HEK293 (cell line): Measurements from ENCODE around the gene MAP3K4.

ENCODE experiments used
- CTCF ChIA-PET: fragments of 350-600 bp; formaldehyde crosslinking; extraction: SDS; loops from one replicate; lab custom pipeline; 2021; ENCODE audit warnings: antibody characterized with exemption; lab: Yijun Ruan, JAX
- POLR2A ChIA-PET: fragments of 300-600 bp; formaldehyde crosslinking; extraction: SDS; loops from one replicate; lab custom pipeline; 2020; ENCODE audit warnings: antibody characterized with exemption, inconsistent platforms; lab: Yijun Ruan, JAX
- H3K27ac ChIP-seq: fragments of 200-500 bp; sonication (Bioruptor generic); 2 replicates; pipeline ENCODE4 v1.5.1; 2014; ENCODE audit warnings: low read depth, low read length, control low read depth, inconsistent platforms; ENCODE audit errors: extremely low read depth
- H3K36me3 ChIP-seq, 2 experiments: fragments of 200-500 bp in 1 of 2; sonication (Bioruptor generic) in 1 of 2; 1 replicate in 1 of 2; 2 replicates in 1 of 2; pipeline ENCODE4 v1.5.1; 2014 to 2017; ENCODE audit warnings: inconsistent platforms in 2 of 2, low read length in 2 of 2; ENCODE audit not compliant: control insufficient read depth in 2 of 2, insufficient read depth in 1 of 2
- H3K4me1 ChIP-seq: fragments of 200-500 bp; sonication (Bioruptor generic); 2 replicates; pipeline ENCODE4 v1.5.1; 2014; ENCODE audit warnings: mild to moderate bottlenecking, low read length, inconsistent platforms; ENCODE audit not compliant: control insufficient read depth, insufficient read depth
- H3K4me3 ChIP-seq: 2 replicates; pipeline ENCODE4 v1.5.1; 2011; ENCODE audit warnings: low read depth, mild to moderate bottlenecking, control low read depth, low read length, moderate library complexity
- H3K9me3 ChIP-seq: fragments of 200-500 bp; sonication (Bioruptor generic); 2 replicates; pipeline ENCODE4 v1.5.1; 2014; ENCODE audit warnings: low read depth, low read length, inconsistent platforms; ENCODE audit not compliant: control insufficient read depth, insufficient read depth
- ATF2 ChIP-seq: fragments of 450-650 bp; formaldehyde crosslinking; IDR thresholded peaks from 2 replicates; pipeline ENCODE4 v1.5.1; 2016; ENCODE audit warnings: missing biosample characterization, missing genetic modification characterization, low read depth
- BCL11A ChIP-seq: fragments of 450-650 bp; formaldehyde crosslinking; IDR thresholded peaks from 2 replicates; pipeline ENCODE4 v1.5.1; 2016; ENCODE audit warnings: low read depth, missing biosample characterization, missing genetic modification characterization
- GLI2 ChIP-seq: fragments of 450-650 bp; formaldehyde crosslinking; IDR thresholded peaks from 2 replicates; pipeline ENCODE4; 2017; ENCODE audit warnings: missing biosample characterization, missing genetic modification characterization, low read depth, borderline replicate concordance
- KLF1 ChIP-seq: fragments of 450-650 bp; formaldehyde crosslinking; IDR thresholded peaks from 2 replicates; pipeline ENCODE4 v1.5.1; 2016; ENCODE audit warnings: missing biosample characterization, missing genetic modification characterization
- OVOL3 ChIP-seq: fragments of 450-650 bp; formaldehyde crosslinking; IDR thresholded peaks from 2 replicates; pipeline ENCODE4 v1.5.1; 2016; ENCODE audit warnings: missing biosample characterization, missing genetic modification characterization
- SETDB1 ChIP-seq: IDR thresholded peaks from one replicate; pipeline ENCODE4 v1.6.1; 2017; ENCODE audit warnings: mild to moderate bottlenecking, low read length, moderate library complexity, mixed read lengths; ENCODE audit not compliant: insufficient read length
- TCF7L2 ChIP-seq: IDR thresholded peaks from 2 replicates; pipeline ENCODE4 v1.6.1; 2011; ENCODE audit warnings: low read depth, mild to moderate bottlenecking, inconsistent platforms, low read length, moderate library complexity, borderline replicate concordance
- ZBTB6 ChIP-seq: fragments of 450-650 bp; formaldehyde crosslinking; IDR thresholded peaks from 2 replicates; pipeline ENCODE4 v1.5.1; 2017; ENCODE audit warnings: missing biosample characterization, missing genetic modification characterization
- ZFP37 ChIP-seq: fragments of 450-650 bp; formaldehyde crosslinking; IDR thresholded peaks from 2 replicates; pipeline ENCODE4 v1.5.1; 2016; ENCODE audit warnings: missing biosample characterization, missing genetic modification characterization
- ZNF10 ChIP-seq: fragments of 450-650 bp; formaldehyde crosslinking; IDR thresholded peaks from 2 replicates; pipeline ENCODE4 v1.5.1; 2017; ENCODE audit warnings: missing biosample characterization, missing genetic modification characterization
- ZNF121 ChIP-seq: fragments of 450-650 bp; formaldehyde crosslinking; IDR thresholded peaks from 2 replicates; pipeline ENCODE4 v1.5.1; 2016; ENCODE audit warnings: missing biosample characterization, missing genetic modification characterization
- ZNF133 ChIP-seq: fragments of 450-650 bp; formaldehyde crosslinking; IDR thresholded peaks from 2 replicates; pipeline ENCODE4 v1.5.1; 2016; ENCODE audit warnings: missing biosample characterization, missing genetic modification characterization
- ZNF140 ChIP-seq: fragments of 450-650 bp; formaldehyde crosslinking; IDR thresholded peaks from 2 replicates; pipeline ENCODE4 v1.5.1; 2016; ENCODE audit warnings: missing biosample characterization, missing genetic modification characterization
- ZNF157 ChIP-seq: fragments of 450-650 bp; formaldehyde crosslinking; IDR thresholded peaks from 2 replicates; pipeline ENCODE4 v1.5.1; 2016; ENCODE audit warnings: missing biosample characterization, missing genetic modification characterization
- ZNF16 ChIP-seq: fragments of 450-650 bp; formaldehyde crosslinking; IDR thresholded peaks from 2 replicates; pipeline ENCODE4 v1.5.1; 2016; ENCODE audit warnings: low read depth, missing biosample characterization, missing genetic modification characterization
- ZNF175 ChIP-seq: fragments of 450-650 bp; formaldehyde crosslinking; IDR thresholded peaks from 2 replicates; pipeline ENCODE4 v1.5.1; 2016; ENCODE audit warnings: missing biosample characterization, missing genetic modification characterization
- ZNF211 ChIP-seq: fragments of 450-650 bp; formaldehyde crosslinking; IDR thresholded peaks from 2 replicates; pipeline ENCODE4 v1.5.1; 2016; ENCODE audit warnings: low read depth, missing biosample characterization, missing genetic modification characterization
- ZNF223 ChIP-seq: fragments of 450-650 bp; formaldehyde crosslinking; IDR thresholded peaks from 2 replicates; pipeline ENCODE4 v1.5.1; 2016; ENCODE audit warnings: missing biosample characterization, missing genetic modification characterization
- ZNF302 ChIP-seq: fragments of 450-650 bp; formaldehyde crosslinking; IDR thresholded peaks from 2 replicates; pipeline ENCODE4 v1.5.1; 2016; ENCODE audit warnings: missing biosample characterization, missing genetic modification characterization, low read depth
- ZNF324 ChIP-seq: fragments of 450-650 bp; formaldehyde crosslinking; IDR thresholded peaks from 2 replicates; pipeline ENCODE4 v1.5.1; 2016; ENCODE audit warnings: missing biosample characterization, missing genetic modification characterization
- ZNF341 ChIP-seq: fragments of 450-650 bp; formaldehyde crosslinking; IDR thresholded peaks from 2 replicates; pipeline ENCODE4; 2016; ENCODE audit warnings: low read depth, missing biosample characterization, missing genetic modification characterization
- ZNF362 ChIP-seq: fragments of 450-650 bp; formaldehyde crosslinking; IDR thresholded peaks from 2 replicates; pipeline ENCODE4 v1.5.1; 2016; ENCODE audit warnings: missing biosample characterization, missing genetic modification characterization
- ZNF416 ChIP-seq: fragments of 450-650 bp; formaldehyde crosslinking; IDR thresholded peaks from 2 replicates; pipeline ENCODE4 v1.5.1; 2016; ENCODE audit warnings: missing biosample characterization, missing genetic modification characterization
- ZNF514 ChIP-seq: fragments of 450-650 bp; formaldehyde crosslinking; IDR thresholded peaks from 2 replicates; pipeline ENCODE4 v1.5.1; 2016; ENCODE audit warnings: missing biosample characterization, missing genetic modification characterization
- ZNF585B ChIP-seq: fragments of 450-650 bp; formaldehyde crosslinking; IDR thresholded peaks from 2 replicates; pipeline ENCODE4 v1.5.1; 2016; ENCODE audit warnings: missing biosample characterization, missing genetic modification characterization
- ZNF596 ChIP-seq: fragments of 450-650 bp; IDR thresholded peaks from 2 replicates; pipeline ENCODE4 v1.5.0; 2018; ENCODE audit warnings: missing biosample characterization, mild to moderate bottlenecking, missing genetic modification characterization, moderate library complexity
- ZNF677 ChIP-seq: fragments of 450-650 bp; IDR thresholded peaks from 2 replicates; pipeline ENCODE4 v1.5.0; 2018; ENCODE audit warnings: missing biosample characterization, mild to moderate bottlenecking, missing genetic modification characterization, moderate library complexity
- ZNF747 ChIP-seq: fragments of 450-650 bp; formaldehyde crosslinking; IDR thresholded peaks from 2 replicates; pipeline ENCODE4 v1.5.1; 2016; ENCODE audit warnings: missing biosample characterization, missing genetic modification characterization
- TF ChIP-seq, protein P1 (sequence below): fragments of 450-650 bp; formaldehyde crosslinking; IDR thresholded peaks from 2 replicates; pipeline ENCODE4 v1.5.1; 2017; ENCODE audit warnings: missing biosample characterization, missing genetic modification characterization

Gene MAP3K4

DNA sequence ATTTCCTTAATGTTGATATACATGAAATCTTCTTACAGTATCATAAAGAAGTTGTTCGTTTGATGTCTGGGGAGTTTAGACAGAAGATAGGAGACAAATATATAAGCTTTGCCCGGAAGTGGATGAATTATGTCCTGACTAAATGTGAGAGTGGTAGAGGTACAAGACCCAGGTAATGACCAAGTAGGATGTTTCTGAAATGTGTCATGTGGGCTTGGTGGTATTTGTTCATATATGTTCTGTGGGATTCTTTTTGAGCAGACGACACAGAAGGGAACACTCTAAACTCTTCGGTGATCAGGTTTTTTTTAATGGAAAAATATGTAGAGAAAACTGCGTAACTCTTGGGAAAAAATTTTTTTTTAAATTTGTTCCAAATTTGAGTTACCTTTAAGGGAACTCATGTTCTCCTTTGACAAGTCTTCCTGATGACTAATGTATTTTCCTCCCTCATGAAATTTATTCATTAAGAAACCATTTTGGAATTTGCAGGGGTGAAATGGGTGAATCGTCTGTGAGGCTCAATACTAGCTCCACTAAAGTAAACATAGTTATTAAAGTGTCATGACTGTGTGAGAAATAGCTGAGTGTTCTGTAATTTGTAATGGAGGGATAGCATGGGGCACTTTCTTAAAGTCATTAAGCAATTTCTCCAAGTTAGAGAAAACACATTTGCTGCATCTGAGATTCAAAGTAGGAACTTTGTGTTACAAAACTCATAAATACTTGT is 100.6 kb downstream of the MAP3K4 start (continued):
- TF ChIP-seq ZNF157 (tag by site-specific recombination) (no peak), ZNF362 (no peak), ATF2 (tag by site-specific recombination) (no peak), ZNF121 (tag by site-specific recombination) (no peak), OVOL3 (tag by site-specific recombination) (no peak), ZNF585B (tag by site-specific recombination) (no peak), TCF7L2 (no peak)
- TF ChIP-seq, protein P1, sequence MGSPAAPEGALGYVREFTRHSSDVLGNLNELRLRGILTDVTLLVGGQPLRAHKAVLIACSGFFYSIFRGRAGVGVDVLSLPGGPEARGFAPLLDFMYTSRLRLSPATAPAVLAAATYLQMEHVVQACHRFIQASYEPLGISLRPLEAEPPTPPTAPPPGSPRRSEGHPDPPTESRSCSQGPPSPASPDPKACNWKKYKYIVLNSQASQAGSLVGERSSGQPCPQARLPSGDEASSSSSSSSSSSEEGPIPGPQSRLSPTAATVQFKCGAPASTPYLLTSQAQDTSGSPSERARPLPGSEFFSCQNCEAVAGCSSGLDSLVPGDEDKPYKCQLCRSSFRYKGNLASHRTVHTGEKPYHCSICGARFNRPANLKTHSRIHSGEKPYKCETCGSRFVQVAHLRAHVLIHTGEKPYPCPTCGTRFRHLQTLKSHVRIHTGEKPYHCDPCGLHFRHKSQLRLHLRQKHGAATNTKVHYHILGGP (tag by site-specific recombination) = no peak

- Histone ChIP-seq H3K4me1 (no peaks in the 10 kb centered on the region), H3K9me3 (no peaks in the 10 kb centered on the region)
- CTCF ChIA-PET = interaction anchor here (0.7 to 1.7 kb wide), 3 partner anchors 259 to 852 kb away, joined by 3 to 6 read pairs (median 3); no protein-coding TSS in a partner anchor
- TF ChIP-seq BCL11A (no peak), ZNF324 (tag by site-specific recombination) (no peak), ZBTB6 (tag by site-specific recombination) (no peak), ZNF514 (no peak), ZNF747 (no peak), ZNF16 (no peak), ZNF677 (tag by site-specific recombination) (no peak), GLI2 (tag by site-specific recombination) (no peak), ZNF416 (tag by site-specific recombination) (no peak), ZNF133 (tag by site-specific recombination) (no peak), ZNF302 (tag by site-specific recombination) (no peak)
- TF ChIP-seq, all 188 proteins: peak for 0
- POLR2A ChIA-PET = interaction anchor here (0.7 kb wide), 1 partner anchor 15 kb away, joined by 3 read pairs; no protein-coding TSS in a partner anchor
- H3K27ac ChIP-seq = no peak overlapping the region
- H3K36me3 ChIP-seq = peaks cover 4 to 67% of the 10 kb centered on the region in 2 experiments
- no peak overlapping the region for H3K4me3 ChIP-seq
Observed at GRCh38 chr6:161094955-161095354, 103.4 kb downstream of the MAP3K4 start.

- CTCF ChIA-PET = interaction anchor here (0.6 to 1.7 kb wide), 2 partner anchors 275 to 836 kb away, joined by 3 to 6 read pairs; no protein-coding TSS in a partner anchor
- TF ChIP-seq ZNF211 (tag by site-specific recombination) (no peak), ZFP37 (tag by site-specific recombination) (no peak), ZNF341 (tag by site-specific recombination) (no peak), ZNF596 (tag by site-specific recombination) (no peak), SETDB1 (no peak), ZNF140 (tag by site-specific recombination) (no peak), ZNF223 (no peak), KLF1 (no peak), ZNF416 (tag by site-specific recombination) (no peak), ZNF10 (tag by site-specific recombination) (no peak), ZNF175 (no peak), ZNF585B (tag by site-specific recombination) (no peak)
Observed at GRCh38 chr6:161095916-161096315, 104.3 kb downstream of the MAP3K4 start.

More at GRCh38 chr6:161095916-161096315, 104.3 kb downstream of the MAP3K4 start:
- Histone ChIP-seq H3K9me3 (no peaks in the 10 kb centered on the region), H3K4me3 (no peak overlapping the region), H3K4me1 (no peaks in the 10 kb centered on the region), H3K36me3 (peaks cover 4 to 65% of the 10 kb centered on the region in 2 experiments), H3K27ac (no peak overlapping the region)
- POLR2A ChIA-PET = no interaction called here
